OCI-LY1 (cell line): ENCODE data around the gene ZNF341.
A peak's percentile ranks its signal among the peaks of the same experiment; 100 is the strongest.

ENCODE experiments used
- H2AFZ ChIP-seq: fragments of 200-600 bp; sonication (generic), shearing (Covaris generic); 2 replicates; pipeline ENCODE4 v1.6.0; 2014; ENCODE audit warnings: antibody characterized with exemption, mild to moderate bottlenecking, low read length
- H3F3A ChIP-seq: fragments of 200-600 bp; sonication (generic), shearing (Covaris generic); 2 replicates; pipeline ENCODE4 v1.6.0; 2014; ENCODE audit warnings: mild to moderate bottlenecking, antibody characterized with exemption, low read length, moderate library complexity; ENCODE audit not compliant: insufficient read depth
- H3K27ac ChIP-seq: fragments of 200-600 bp; sonication (generic); 2 replicates; pipeline ENCODE4 v1.5.1; 2014; ENCODE audit warnings: low read length, mixed run types, mild to moderate bottlenecking, low read depth; ENCODE audit not compliant: poor library complexity, severe bottlenecking
- H3K27me3 ChIP-seq: fragments of 200-600 bp; sonication (generic); 2 replicates; pipeline ENCODE4 v1.6.0; 2014; ENCODE audit warnings: antibody characterized with exemption, mild to moderate bottlenecking, low read length, moderate library complexity; ENCODE audit not compliant: insufficient read depth
- H3K36me3 ChIP-seq: fragments of 200-600 bp; sonication (generic); 2 replicates; pipeline ENCODE4 v1.6.1; 2014; ENCODE audit warnings: mild to moderate bottlenecking, antibody characterized with exemption, low read length, moderate library complexity, mixed read lengths; ENCODE audit not compliant: insufficient read depth
- H3K4me1 ChIP-seq: fragments of 200-600 bp; sonication (generic); 2 replicates; pipeline ENCODE4 v1.5.1; 2014; ENCODE audit warnings: mild to moderate bottlenecking, low read length, moderate library complexity; ENCODE audit not compliant: insufficient read depth, severe bottlenecking
- H3K4me2 ChIP-seq: fragments of 200-600 bp; sonication (generic), shearing (Covaris generic); 2 replicates; pipeline ENCODE4 v1.6.1; 2014; ENCODE audit warnings: low read length
- H3K4me3 ChIP-seq: fragments of 200-600 bp; sonication (generic); 2 replicates; pipeline ENCODE4 v1.5.1; 2014; ENCODE audit warnings: low read length, low read depth, mild to moderate bottlenecking, mixed read lengths; ENCODE audit not compliant: poor library complexity, severe bottlenecking
- H3K79me2 ChIP-seq: fragments of 200-600 bp; shearing (Covaris generic); 2 replicates; pipeline ENCODE4 v1.6.1; 2016; ENCODE audit warnings: mixed run types, low read length, mixed read lengths; ENCODE audit not compliant: insufficient read depth
- H3K9ac ChIP-seq: fragments of 200-600 bp; sonication (generic), shearing (Covaris generic); 2 replicates; pipeline ENCODE4 v1.6.1; 2014; ENCODE audit warnings: mild to moderate bottlenecking, low read length, mixed read lengths
- H3K9me2 ChIP-seq: fragments of 200-600 bp; sonication (generic), shearing (Covaris generic); 2 replicates; pipeline ENCODE4 v1.6.1; 2014; ENCODE audit warnings: low read depth, mild to moderate bottlenecking, low read length, mixed read lengths
- H3K9me3 ChIP-seq: fragments of 200-600 bp; shearing (Covaris generic); 2 replicates; pipeline ENCODE4 v1.6.1; 2014; ENCODE audit warnings: low read length, mixed read lengths
- H4K20me1 ChIP-seq: fragments of 200-600 bp; sonication (generic), shearing (Covaris generic); 2 replicates; pipeline ENCODE4 v1.6.0; 2016; ENCODE audit warnings: mild to moderate bottlenecking, low read length; ENCODE audit not compliant: insufficient read depth
- CTCF ChIP-seq: fragments of 200-600 bp; sonication (generic), shearing (Covaris generic); IDR thresholded peaks from 2 replicates; pipeline ENCODE4 v1.5.1; 2017; ENCODE audit warnings: mild to moderate bottlenecking, antibody characterized with exemption, low read length, moderate library complexity, mixed read lengths
- EZH2 ChIP-seq: fragments of 200-600 bp; sonication (generic), shearing (Covaris generic); IDR thresholded peaks from 2 replicates; pipeline ENCODE4 v1.8.0; 2017; ENCODE audit warnings: borderline replicate concordance, mixed run types, mild to moderate bottlenecking, antibody characterized with exemption, low read length, moderate library complexity, mixed read lengths

The ZNF341 gene

GRCh38 chr20:33822991-33823390 is 91.2 kb downstream of the ZNF341 start:
- Histone ChIP-seq H3K9ac (no peak overlapping the region), H3K4me1 (peaks cover 39% of the 10 kb centered on the region), H3K4me2 (no peak overlapping the region), H2AFZ (no peak overlapping the region), H4K20me1 (no peaks in the 10 kb centered on the region), H3K9me3 (no peaks in the 10 kb centered on the region), H3K79me2 (peaks cover 58% of the 10 kb centered on the region), H3F3A (no peaks in the 10 kb centered on the region), H3K27ac (no peak overlapping the region), H3K36me3 (peaks cover 12% of the 10 kb centered on the region; the same call in 1 of the 2 replicates), H3K9me2 (no peaks in the 10 kb centered on the region), H3K27me3 (no peaks in the 10 kb centered on the region), H3K4me3 (no peak overlapping the region)
- TF ChIP-seq EZH2 = no peak
- TF ChIP-seq CTCF = no peak

- H2AFZ ChIP-seq = no peak overlapping the region
- no peaks in the 10 kb centered on the region for H3K36me3 ChIP-seq
- no peaks in the 10 kb centered on the region for H3F3A ChIP-seq
- no peaks in the 10 kb centered on the region for H4K20me1 ChIP-seq
- no peak overlapping the region for H3K4me3 ChIP-seq
- H3K79me2 ChIP-seq = peaks cover 58% of the 10 kb centered on the region
- no peaks in the 10 kb centered on the region for H3K9me2 ChIP-seq
- H3K9me3 ChIP-seq = no peaks in the 10 kb centered on the region
- TF ChIP-seq CTCF = no peak
- TF ChIP-seq EZH2 = no peak
- H3K4me2 ChIP-seq = no peak overlapping the region
- no peak overlapping the region for H3K27ac ChIP-seq
- H3K27me3 ChIP-seq = no peaks in the 10 kb centered on the region
- peaks cover 38% of the 10 kb centered on the region for H3K4me1 ChIP-seq
- no peak overlapping the region for H3K9ac ChIP-seq
These were observed 93.1 kb downstream of the ZNF341 start for GRCh38 chr20:33824852-33825251.

- Histone ChIP-seq H3K79me2 (peaks cover 58% of the 10 kb centered on the region), H3F3A (no peaks in the 10 kb centered on the region), H3K9ac (no peak overlapping the region), H3K4me1 (peaks cover 31% of the 10 kb centered on the region), H3K27me3 (no peaks in the 10 kb centered on the region), H3K36me3 (no peaks in the 10 kb centered on the region), H3K9me2 (no peaks in the 10 kb centered on the region), H3K9me3 (no peaks in the 10 kb centered on the region), H3K27ac (peak overlapping the region; percentile 20), H3K4me3 (no peak overlapping the region), H3K4me2 (no peak overlapping the region), H4K20me1 (no peaks in the 10 kb centered on the region), H2AFZ (no peak overlapping the region)
- TF ChIP-seq EZH2 (no peak), CTCF (no peak)
These were observed 93.8 kb downstream of the ZNF341 start for GRCh38 chr20:33825340-33826269.
